Measurements from ENCODE around the gene EHD3.

DNA sequence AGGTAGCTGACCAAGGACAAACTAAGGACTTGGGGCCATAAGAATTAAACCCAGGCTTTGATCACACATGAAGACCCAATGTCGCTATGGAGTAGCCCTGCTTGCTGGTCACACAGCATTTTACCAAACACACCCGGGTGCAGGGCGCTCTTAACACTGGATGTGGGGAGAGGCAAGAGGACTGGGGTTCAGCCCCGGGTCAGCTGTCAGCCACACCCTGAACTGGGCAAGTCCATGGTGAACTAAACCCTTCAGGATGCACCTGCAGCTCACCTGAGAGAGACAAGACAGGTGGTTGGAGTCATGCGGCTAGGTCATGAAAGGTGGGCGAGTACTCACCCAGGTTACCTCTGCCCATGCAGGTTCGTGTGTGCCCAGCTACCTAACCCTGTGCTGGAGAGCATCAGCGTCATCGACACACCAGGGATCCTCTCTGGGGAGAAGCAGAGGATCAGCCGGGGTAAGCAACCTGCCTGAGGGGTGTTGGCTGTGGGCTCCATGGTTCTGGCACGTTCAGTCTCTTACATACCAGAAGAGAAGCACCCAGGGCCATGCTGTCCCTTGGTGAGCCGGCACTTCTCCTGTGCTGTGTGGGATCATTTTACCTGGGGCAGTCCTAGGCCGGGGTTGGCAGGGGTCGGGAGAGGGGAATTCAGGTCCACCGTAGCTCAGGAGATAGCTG is 15.2 kb downstream of the EHD3 start:
- TF ChIP-seq, protein P1, sequence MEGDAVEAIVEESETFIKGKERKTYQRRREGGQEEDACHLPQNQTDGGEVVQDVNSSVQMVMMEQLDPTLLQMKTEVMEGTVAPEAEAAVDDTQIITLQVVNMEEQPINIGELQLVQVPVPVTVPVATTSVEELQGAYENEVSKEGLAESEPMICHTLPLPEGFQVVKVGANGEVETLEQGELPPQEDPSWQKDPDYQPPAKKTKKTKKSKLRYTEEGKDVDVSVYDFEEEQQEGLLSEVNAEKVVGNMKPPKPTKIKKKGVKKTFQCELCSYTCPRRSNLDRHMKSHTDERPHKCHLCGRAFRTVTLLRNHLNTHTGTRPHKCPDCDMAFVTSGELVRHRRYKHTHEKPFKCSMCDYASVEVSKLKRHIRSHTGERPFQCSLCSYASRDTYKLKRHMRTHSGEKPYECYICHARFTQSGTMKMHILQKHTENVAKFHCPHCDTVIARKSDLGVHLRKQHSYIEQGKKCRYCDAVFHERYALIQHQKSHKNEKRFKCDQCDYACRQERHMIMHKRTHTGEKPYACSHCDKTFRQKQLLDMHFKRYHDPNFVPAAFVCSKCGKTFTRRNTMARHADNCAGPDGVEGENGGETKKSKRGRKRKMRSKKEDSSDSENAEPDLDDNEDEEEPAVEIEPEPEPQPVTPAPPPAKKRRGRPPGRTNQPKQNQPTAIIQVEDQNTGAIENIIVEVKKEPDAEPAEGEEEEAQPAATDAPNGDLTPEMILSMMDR (IDR thresholded peaks at IDR 0.05; ENCODE audit: low read length) = no peak
- no peak for TF ChIP-seq EZH2 (IDR thresholded peaks at IDR 0.05; ENCODE audit: borderline replicate concordance, low read length)

Data from OCI-LY1 (cell line).